ENCODE data around the gene CLIC4. TPM values are rescaled to one million over a fixed set of nuclear protein-coding genes. Genes with fewer than 3 reads are reported as not detected.

Gene CLIC4
- total and polyA plus RNA-seq, 2 of the 8 experiments (the other 6 are each of a cell fraction or from before 2014, with no cell fraction given), result 77.5 to 293 TPM

GRCh38 chr1:24708938-24709337, 36.3 kb upstream of the CLIC4 start (continued):
- TF ChIP-seq PHF8 (conservative IDR thresholded peaks at IDR 0.05; ENCODE audit: low read depth, low read length), result no peak
